Measurements from ENCODE around the gene F10.

DNA sequence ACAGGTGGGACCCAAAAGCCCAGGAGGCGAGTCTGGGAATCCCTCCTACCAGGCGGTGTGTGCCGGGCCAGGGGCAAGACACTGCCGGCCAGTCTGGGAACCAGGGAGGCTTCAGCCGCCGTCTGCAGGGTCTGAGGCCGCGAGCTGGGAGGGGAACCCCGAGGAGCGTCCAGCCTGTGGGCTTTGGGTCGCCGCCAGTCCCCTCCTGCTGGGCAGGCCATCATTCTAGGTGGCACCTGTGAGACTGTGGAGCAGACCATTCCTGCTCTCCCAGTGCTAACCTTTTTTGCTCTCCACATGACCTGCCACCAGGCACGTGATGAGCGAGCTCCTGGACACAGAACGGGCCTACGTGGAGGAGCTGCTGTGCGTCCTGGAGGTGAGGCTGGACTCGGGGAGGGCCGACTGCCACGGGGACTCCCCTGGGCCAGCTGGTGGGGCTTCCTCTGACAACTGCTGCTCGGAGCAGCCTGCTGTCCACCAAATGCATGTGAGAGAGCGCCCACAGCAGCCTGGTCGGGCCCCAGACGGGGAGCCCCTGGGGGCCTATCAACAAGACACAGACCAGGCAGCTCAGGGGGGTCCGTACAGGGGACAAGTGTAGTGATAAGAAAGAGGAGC lies 41.6 kb upstream of the F10 start:
- no peak for TF ChIP-seq POLR2A (IDR thresholded peaks at IDR 0.05)
- TF ChIP-seq, protein P1, sequence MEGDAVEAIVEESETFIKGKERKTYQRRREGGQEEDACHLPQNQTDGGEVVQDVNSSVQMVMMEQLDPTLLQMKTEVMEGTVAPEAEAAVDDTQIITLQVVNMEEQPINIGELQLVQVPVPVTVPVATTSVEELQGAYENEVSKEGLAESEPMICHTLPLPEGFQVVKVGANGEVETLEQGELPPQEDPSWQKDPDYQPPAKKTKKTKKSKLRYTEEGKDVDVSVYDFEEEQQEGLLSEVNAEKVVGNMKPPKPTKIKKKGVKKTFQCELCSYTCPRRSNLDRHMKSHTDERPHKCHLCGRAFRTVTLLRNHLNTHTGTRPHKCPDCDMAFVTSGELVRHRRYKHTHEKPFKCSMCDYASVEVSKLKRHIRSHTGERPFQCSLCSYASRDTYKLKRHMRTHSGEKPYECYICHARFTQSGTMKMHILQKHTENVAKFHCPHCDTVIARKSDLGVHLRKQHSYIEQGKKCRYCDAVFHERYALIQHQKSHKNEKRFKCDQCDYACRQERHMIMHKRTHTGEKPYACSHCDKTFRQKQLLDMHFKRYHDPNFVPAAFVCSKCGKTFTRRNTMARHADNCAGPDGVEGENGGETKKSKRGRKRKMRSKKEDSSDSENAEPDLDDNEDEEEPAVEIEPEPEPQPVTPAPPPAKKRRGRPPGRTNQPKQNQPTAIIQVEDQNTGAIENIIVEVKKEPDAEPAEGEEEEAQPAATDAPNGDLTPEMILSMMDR (IDR thresholded peaks at IDR 0.05) = no peak
